IPS-20b (cell line): ENCODE measurements around the gene SLC10A1.

Source experiments
- H3K27ac ChIP-seq: one replicate; pipeline ENCODE4 v1.5.1; 2013; ENCODE audit warnings: low read length
- H3K27me3 ChIP-seq: 2 replicates; pipeline ENCODE4 v1.6.1; 2013; ENCODE audit warnings: mild to moderate bottlenecking, low read length, inconsistent platforms; ENCODE audit not compliant: insufficient read depth
- H3K36me3 ChIP-seq: 2 replicates; pipeline ENCODE4 v1.6.1; 2013; ENCODE audit warnings: low read depth, mild to moderate bottlenecking, inconsistent platforms, low read length, moderate library complexity; ENCODE audit not compliant: insufficient read depth
- H3K4me1 ChIP-seq: 2 replicates; pipeline ENCODE4 v1.6.1; 2013; ENCODE audit warnings: mild to moderate bottlenecking, control low read depth, inconsistent platforms, low read length, moderate library complexity; ENCODE audit not compliant: insufficient read depth
- H3K4me3 ChIP-seq: 2 replicates; pipeline ENCODE4 v1.5.1; 2013; ENCODE audit warnings: mild to moderate bottlenecking, low read length, inconsistent platforms
- H3K9ac ChIP-seq: 2 replicates; pipeline ENCODE4 v1.6.1; 2013; ENCODE audit warnings: low read depth, mild to moderate bottlenecking, inconsistent platforms, low read length, moderate library complexity
- H3K9me3 ChIP-seq: 2 replicates; pipeline ENCODE4 v1.6.1; 2013; ENCODE audit warnings: mild to moderate bottlenecking, low read depth, low read length, inconsistent platforms; ENCODE audit not compliant: insufficient read depth

SLC10A1 gene

GRCh38 chr14:69780092-69780491 is 16.9 kb downstream of the SLC10A1 start:
- H3K9ac ChIP-seq: no peak overlapping the region
- H3K9me3 ChIP-seq: no peaks in the 10 kb centered on the region
- H3K27me3 ChIP-seq: no peaks in the 10 kb centered on the region
- peaks cover 54% of the 10 kb centered on the region for H3K36me3 ChIP-seq
- H3K4me1 ChIP-seq: no peaks in the 10 kb centered on the region
- no peak overlapping the region for H3K4me3 ChIP-seq
- H3K27ac ChIP-seq: no peak overlapping the region

GRCh38 chr14:69779088-69779487 is 18.0 kb downstream of the SLC10A1 start:
- H3K27ac ChIP-seq: no peak overlapping the region
- no peaks in the 10 kb centered on the region for H3K27me3 ChIP-seq
- no peaks in the 10 kb centered on the region for H3K9me3 ChIP-seq
- no peak overlapping the region for H3K9ac ChIP-seq
- peaks cover 64% of the 10 kb centered on the region for H3K36me3 ChIP-seq
- H3K4me3 ChIP-seq: no peak overlapping the region
- H3K4me1 ChIP-seq: no peaks in the 10 kb centered on the region

GRCh38 chr14:69776875-69777453 is 20.1 kb downstream of the SLC10A1 start:
- Histone ChIP-seq H3K36me3 (peaks cover 85% of the 10 kb centered on the region), H3K9ac (no peak overlapping the region), H3K4me3 (no peak overlapping the region), H3K27ac (no peak overlapping the region), H3K9me3 (no peaks in the 10 kb centered on the region), H3K27me3 (no peaks in the 10 kb centered on the region), H3K4me1 (no peaks in the 10 kb centered on the region)

- Histone ChIP-seq H3K27ac (no peak overlapping the region), H3K4me1 (no peaks in the 10 kb centered on the region), H3K4me3 (no peak overlapping the region), H3K9ac (no peak overlapping the region), H3K27me3 (no peaks in the 10 kb centered on the region), H3K36me3 (peaks cover 97% of the 10 kb centered on the region), H3K9me3 (no peaks in the 10 kb centered on the region)
Measured at GRCh38 chr14:69775012-69775411, 22.0 kb downstream of the SLC10A1 start.

GRCh38 chr14:69773571-69774276 is 23.3 kb downstream of the SLC10A1 start:
- H3K36me3 ChIP-seq: peaks cover 99% of the 10 kb centered on the region
- H3K9ac ChIP-seq: no peak overlapping the region
- no peak overlapping the region for H3K4me3 ChIP-seq
- H3K27ac ChIP-seq: no peak overlapping the region
- no peaks in the 10 kb centered on the region for H3K27me3 ChIP-seq
- no peaks in the 10 kb centered on the region for H3K4me1 ChIP-seq
- no peaks in the 10 kb centered on the region for H3K9me3 ChIP-seq

- H3K27me3 ChIP-seq: no peaks in the 10 kb centered on the region
- no peak overlapping the region for H3K27ac ChIP-seq
- no peak overlapping the region for H3K9ac ChIP-seq
- H3K4me3 ChIP-seq: no peak overlapping the region
- H3K9me3 ChIP-seq: no peaks in the 10 kb centered on the region
- peaks cover 97% of the 10 kb centered on the region for H3K36me3 ChIP-seq
- H3K4me1 ChIP-seq: no peaks in the 10 kb centered on the region
Measured at GRCh38 chr14:69772082-69773017, 24.7 kb downstream of the SLC10A1 start.

- H3K9me3 ChIP-seq: no peaks in the 10 kb centered on the region; the same call in 1 of the 2 replicates
- no peaks in the 10 kb centered on the region for H3K27me3 ChIP-seq
- no peak overlapping the region for H3K27ac ChIP-seq
- no peak overlapping the region for H3K4me3 ChIP-seq
- peaks cover 88% of the 10 kb centered on the region for H3K36me3 ChIP-seq
- no peaks in the 10 kb centered on the region for H3K4me1 ChIP-seq
- H3K9ac ChIP-seq: no peak overlapping the region
Measured at GRCh38 chr14:69771136-69771535, 25.9 kb downstream of the SLC10A1 start.

GRCh38 chr14:69770559-69770958 is 26.5 kb downstream of the SLC10A1 start:
- no peak overlapping the region for H3K27ac ChIP-seq
- no peaks in the 10 kb centered on the region; the same call in 1 of the 2 replicates for H3K9me3 ChIP-seq
- H3K36me3 ChIP-seq: peaks cover 82% of the 10 kb centered on the region
- H3K4me1 ChIP-seq: no peaks in the 10 kb centered on the region
- no peak overlapping the region for H3K9ac ChIP-seq
- no peaks in the 10 kb centered on the region for H3K27me3 ChIP-seq
- H3K4me3 ChIP-seq: no peak overlapping the region

- H3K9me3 ChIP-seq: no peaks in the 10 kb centered on the region; the same call in 1 of the 2 replicates
- H3K36me3 ChIP-seq: peaks cover 73% of the 10 kb centered on the region
- no peak overlapping the region for H3K4me3 ChIP-seq
- no peak overlapping the region for H3K9ac ChIP-seq
- no peaks in the 10 kb centered on the region for H3K27me3 ChIP-seq
- no peak overlapping the region for H3K27ac ChIP-seq
- H3K4me1 ChIP-seq: no peaks in the 10 kb centered on the region
Measured at GRCh38 chr14:69769623-69770022, 27.4 kb downstream of the SLC10A1 start.

- Histone ChIP-seq H3K4me3 (peak overlapping the region; percentile 86), H3K27ac (no peak overlapping the region), H3K9ac (peak overlapping the region; percentile 100; the same call in 1 of the 2 replicates)
Measured at GRCh38 chr14:69768873-69769272, 28.2 kb downstream of the SLC10A1 start.

GRCh38 chr14:69767369-69767999 is 29.6 kb downstream of the SLC10A1 start:
- no peaks in the 10 kb centered on the region; the same call in 1 of the 2 replicates for H3K9me3 ChIP-seq
- H3K27me3 ChIP-seq: no peaks in the 10 kb centered on the region
- peak overlapping the region; percentile 86 for H3K4me3 ChIP-seq
- H3K36me3 ChIP-seq: peaks cover 51% of the 10 kb centered on the region
- H3K9ac ChIP-seq: peak overlapping the region; percentile 100
- peak overlapping the region; percentile 99 for H3K27ac ChIP-seq
- H3K4me1 ChIP-seq: no peaks in the 10 kb centered on the region

More at GRCh38 chr14:69768873-69769272, 28.2 kb downstream of the SLC10A1 start:
- Histone ChIP-seq H3K36me3 (peaks cover 65% of the 10 kb centered on the region), H3K27me3 (no peaks in the 10 kb centered on the region), H3K4me1 (no peaks in the 10 kb centered on the region), H3K9me3 (no peaks in the 10 kb centered on the region; the same call in 1 of the 2 replicates)
